Astrocyte of the cerebellum (primary cell): ENCODE measurements around the gene NACC2.

Source experiments
- DNase-seq: peaks from one replicate; pipeline ENCODE4 v3.0.0-alpha.2; 2011; ENCODE audit warnings: low read depth
- H3K4me3 ChIP-seq: 2 replicates; pipeline ENCODE4 v1.5.1; 2011; ENCODE audit warnings: mild to moderate bottlenecking, low read depth, low read length, moderate library complexity
- in situ Hi-C: cut with HindIII; loops from 2 replicates; pipeline ENCODE4 v1.10.0; 2017; ENCODE audit warnings: low sequenced_read_pairs
- TF ChIP-seq, protein P1 (sequence below): IDR thresholded peaks from 2 replicates; pipeline ENCODE4 v1.5.1; 2012; ENCODE audit warnings: low read length, low read depth, moderate library complexity, mild to moderate bottlenecking; ENCODE audit errors: missing control alignments

Gene NACC2

DNA sequence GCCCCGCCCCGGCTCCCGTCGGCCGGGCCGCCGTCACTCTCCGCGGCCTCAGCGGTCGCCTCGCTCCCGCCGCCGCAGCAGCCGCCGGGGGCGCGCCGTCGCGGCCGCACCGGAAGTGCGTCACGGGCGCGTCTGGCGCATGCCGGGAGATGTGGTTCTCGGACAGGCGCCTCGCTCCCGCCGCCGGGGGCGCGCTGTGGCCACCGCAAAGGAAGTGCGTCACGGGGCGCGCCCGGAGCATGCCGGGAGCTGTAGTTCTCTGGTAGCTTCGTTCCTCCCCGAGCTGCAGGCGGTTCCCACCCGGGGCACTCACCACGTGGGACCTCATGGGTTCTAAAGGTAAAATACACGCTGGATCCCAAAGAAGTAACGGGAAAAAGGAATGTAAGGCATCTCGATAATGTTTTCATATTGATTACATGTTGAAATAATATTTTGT is 133.8 kb downstream of the NACC2 start, which contains the start of gene UBAC1:
TSS of gene UBAC1 (minus strand) at position 97 of the 439 bp plus-strand sequence. CDS start 211 bp downstream, outside the sequence.
- TF ChIP-seq, protein P1, sequence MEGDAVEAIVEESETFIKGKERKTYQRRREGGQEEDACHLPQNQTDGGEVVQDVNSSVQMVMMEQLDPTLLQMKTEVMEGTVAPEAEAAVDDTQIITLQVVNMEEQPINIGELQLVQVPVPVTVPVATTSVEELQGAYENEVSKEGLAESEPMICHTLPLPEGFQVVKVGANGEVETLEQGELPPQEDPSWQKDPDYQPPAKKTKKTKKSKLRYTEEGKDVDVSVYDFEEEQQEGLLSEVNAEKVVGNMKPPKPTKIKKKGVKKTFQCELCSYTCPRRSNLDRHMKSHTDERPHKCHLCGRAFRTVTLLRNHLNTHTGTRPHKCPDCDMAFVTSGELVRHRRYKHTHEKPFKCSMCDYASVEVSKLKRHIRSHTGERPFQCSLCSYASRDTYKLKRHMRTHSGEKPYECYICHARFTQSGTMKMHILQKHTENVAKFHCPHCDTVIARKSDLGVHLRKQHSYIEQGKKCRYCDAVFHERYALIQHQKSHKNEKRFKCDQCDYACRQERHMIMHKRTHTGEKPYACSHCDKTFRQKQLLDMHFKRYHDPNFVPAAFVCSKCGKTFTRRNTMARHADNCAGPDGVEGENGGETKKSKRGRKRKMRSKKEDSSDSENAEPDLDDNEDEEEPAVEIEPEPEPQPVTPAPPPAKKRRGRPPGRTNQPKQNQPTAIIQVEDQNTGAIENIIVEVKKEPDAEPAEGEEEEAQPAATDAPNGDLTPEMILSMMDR, result peak; percentile 22
- peak; percentile 77 for DNase-seq
- in situ Hi-C loops, result no loop called here
- peak within 1 kb of the TSS; percentile 82 for H3K4me3 ChIP-seq

DNA sequence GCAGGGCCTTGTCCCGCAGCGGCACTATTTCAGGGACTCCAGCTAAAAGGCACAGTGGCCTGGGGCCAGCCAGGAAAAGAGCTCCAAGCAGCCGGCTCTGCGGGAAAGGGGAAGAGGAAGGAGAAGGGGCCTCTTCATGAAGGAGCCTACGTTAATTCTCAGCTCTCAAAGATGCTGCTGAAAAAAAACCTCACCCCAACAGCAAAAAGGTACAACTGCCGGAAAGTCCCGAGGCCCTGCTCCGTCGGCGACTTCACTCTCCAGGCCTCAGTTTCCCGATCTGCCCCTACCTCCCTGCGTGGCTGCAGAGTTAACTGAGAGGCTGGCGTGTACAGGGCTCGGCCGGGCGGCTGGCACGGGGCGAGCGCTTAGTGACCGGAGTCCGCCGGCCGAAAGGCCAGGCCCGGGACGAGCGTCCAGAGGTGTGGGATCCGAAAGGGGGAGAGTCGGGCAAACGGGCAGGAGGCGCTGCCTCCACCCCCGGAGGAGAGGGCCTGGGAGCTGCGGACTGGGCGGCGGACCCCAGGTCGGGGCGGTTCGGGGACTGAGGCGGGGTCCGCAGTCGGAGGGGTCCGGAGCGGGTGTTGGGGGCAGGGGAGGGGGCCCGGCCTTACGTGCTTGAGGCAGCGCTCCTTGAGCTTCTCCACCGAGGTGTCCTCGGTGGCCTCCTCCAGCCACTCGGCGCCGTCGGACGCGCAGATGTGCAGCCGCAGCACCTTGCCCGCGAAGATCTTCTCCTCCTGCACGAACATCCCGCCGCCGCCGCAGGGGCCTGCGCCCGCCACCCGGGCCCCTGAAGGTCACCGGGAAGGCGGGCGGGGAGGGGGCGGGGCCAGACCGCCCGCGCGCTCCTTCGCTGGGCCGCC is 134.4 kb downstream of the NACC2 start:
- TF ChIP-seq, protein P1, result no peak
- no peak for DNase-seq
- peak overlapping the region; percentile 82 for H3K4me3 ChIP-seq
- in situ Hi-C loops, result no loop called here

DNA sequence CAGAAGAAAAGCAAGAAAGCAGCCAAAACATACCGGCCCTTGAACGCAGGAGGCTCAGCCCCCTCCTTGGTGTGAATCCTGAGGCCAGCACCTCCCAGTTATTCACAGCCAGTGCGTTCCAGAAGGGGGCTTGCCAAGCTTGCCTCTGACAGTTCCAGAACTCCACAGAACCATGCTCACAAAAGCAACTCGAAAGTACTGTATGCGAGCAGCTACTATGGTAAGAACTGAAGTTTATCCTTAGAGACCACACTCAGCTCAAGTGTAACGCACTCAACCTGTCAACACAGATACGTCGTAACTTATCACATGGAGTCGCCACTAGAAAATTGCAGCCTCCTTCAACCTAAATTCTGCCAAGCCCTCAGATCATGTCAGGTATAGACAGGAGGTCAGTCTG is 135.3 kb downstream of the NACC2 start:
- no peak for DNase-seq
- peak overlapping the region; percentile 82 for H3K4me3 ChIP-seq
- in situ Hi-C loops, result loop anchor here (10.0 kb wide), 1 partner anchor 245 kb away; no protein-coding TSS in a partner anchor
- TF ChIP-seq, protein P1, result no peak

DNA sequence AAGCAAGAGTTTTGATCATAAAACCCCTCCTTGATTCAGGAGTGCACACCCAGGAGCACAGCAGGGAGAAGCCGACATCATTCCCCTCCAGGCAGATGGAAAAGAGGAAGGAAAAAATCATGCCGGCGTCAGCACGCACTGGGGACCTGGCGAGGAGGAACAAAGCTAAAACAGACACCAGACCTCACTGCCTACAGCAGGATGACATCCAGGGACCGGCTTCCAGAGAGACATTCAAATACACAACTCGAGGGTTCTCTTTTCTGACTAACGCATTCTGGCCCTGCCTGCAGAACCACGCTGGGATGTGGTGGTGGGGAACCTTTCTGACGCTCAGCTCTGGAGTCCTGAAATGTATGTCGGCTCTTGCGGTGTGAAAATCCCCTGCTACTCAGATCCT is 136.6 kb downstream of the NACC2 start:
- no peak overlapping the region for H3K4me3 ChIP-seq
- in situ Hi-C loops, result loop anchor here (10.0 kb wide), 1 partner anchor 244 kb away; no protein-coding TSS in a partner anchor
- no peak for DNase-seq
- TF ChIP-seq, protein P1, result no peak

DNA sequence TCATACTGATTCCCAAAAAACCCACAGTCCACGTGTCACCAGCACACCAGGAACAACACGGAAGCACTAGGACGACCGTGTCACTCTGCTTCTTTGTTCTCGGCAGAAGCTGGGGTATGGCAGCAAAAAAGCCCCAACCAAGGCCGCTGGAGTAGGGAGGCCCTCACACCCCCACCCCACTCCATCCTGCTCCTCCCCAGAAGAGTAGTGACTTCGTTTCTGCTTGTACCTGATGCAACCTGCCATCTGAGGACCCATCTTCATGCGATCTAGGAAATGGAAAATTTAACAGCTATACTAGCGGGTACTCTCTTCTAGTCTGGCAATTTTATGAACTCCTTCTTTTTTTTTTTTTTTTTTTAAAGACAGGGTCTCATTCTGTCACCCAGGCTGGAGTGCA is 137.7 kb downstream of the NACC2 start:
- TF ChIP-seq, protein P1, result no peak
- H3K4me3 ChIP-seq, result no peak overlapping the region
- in situ Hi-C loops, result loop anchor here (10.0 kb wide), 1 partner anchor 243 kb away; no protein-coding TSS in a partner anchor
- no peak for DNase-seq

DNA sequence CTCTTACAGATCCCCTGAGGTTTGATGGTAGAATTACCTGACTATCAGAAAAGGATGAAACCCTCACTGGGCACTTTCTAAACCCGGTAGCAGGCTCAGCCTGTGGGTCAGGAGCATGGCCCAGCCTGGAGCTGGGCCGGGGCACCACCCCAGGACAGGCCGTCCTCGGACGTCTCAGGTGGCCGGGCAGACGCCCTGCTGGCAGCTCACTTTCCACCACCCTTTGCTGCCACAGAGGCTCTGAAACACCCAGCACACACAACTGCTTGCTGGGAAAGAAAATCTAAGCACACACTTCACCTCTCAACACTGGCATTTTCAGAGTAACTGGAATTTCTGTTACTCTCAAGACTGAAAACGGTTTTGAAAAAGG is 138.3 kb downstream of the NACC2 start:
- in situ Hi-C loops, result loop anchor here (10.0 kb wide), 1 partner anchor 242 kb away; no protein-coding TSS in a partner anchor
- no peak overlapping the region for H3K4me3 ChIP-seq
- DNase-seq, result no peak
- TF ChIP-seq, protein P1, result no peak
